Left lobe of liver (tissue), 2 donors: ENCODE data around the gene DACT2. TPM values are rescaled to one million over a fixed set of nuclear protein-coding genes. Genes with fewer than 3 reads are reported as not detected.
"Not testable (repeated sequence)": the region's sequence is repeated elsewhere in the genome, so short reads cannot be mapped to it uniquely, and the experiment has no call there.

Experiments used
- ATAC-seq: fragments of 200-7000 bp; cut with Tn5 transposase; one replicate; pipeline ENCODE4 v1.9.1; 2020; ENCODE audit warnings: mild to moderate bottlenecking, moderate library complexity
- DNase-seq: peaks from one replicate; pipeline ENCODE4 v3.0.0-alpha.2; 2020; ENCODE audit warnings: low spot score
- total RNA-seq: library from RNA; stranded (reverse); gene quantifications from one replicate; pipeline ENCODE4 v1.2.1, GENCODE V29; 2021
- donor health status: DM: no; HTN: no; CAD: no; lungs with moderate emphysema.
- donor health status: DM: no; HTN: yes; CAD: no.

Gene DACT2
- 1.5 TPM for total RNA-seq

DNA sequence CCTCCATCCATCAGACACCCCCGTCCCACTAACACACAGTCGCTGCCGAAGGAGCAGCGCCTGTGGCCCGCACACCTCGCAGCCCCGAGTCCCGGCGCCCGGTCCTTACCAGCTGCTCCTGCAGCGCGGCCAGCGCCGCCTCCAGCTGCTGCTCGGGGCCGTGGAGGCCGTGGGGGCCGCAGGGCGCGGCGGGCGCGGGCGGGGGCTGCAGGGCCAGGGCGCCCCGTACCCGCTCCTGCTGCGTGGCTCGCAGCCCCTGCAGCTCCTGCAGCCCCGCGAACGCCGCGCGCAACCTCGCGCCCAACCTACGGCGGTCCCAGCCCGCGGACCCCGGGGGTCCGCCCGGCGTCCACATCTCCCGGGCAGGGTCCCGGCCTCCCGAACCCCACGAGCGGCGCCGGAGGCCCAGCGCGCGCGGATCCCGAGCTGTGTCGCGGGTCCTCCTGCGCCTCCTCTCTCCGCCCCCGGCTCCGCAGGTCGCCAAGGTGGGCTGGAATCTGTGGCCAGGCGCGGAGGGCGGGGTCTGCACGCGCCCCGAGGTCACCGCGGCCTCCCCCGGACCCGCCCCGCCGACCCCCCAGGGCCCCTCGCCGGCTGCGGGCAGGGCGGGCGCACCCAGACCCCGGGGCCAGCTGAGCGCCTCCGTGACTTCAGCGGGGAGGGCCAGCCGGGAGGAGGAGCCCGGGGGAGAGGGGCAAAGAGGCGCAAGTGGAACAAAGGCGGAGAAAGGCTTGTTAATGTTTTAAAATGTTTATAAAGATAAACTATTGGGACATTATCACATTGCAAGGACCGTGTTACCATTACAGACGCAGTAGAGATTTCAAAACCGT lies at the start of gene DACT2:
TSS of gene DACT2 (minus strand) at position 499 of the 833 bp plus-strand sequence. CDS start at position 355, 144 bp downstream.
- ATAC-seq: peak; percentile 75
- DNase-seq: no peak

GRCh38 chr6:168368936-168369335 lies 49.4 kb upstream of the DACT2 start:
- no peak for DNase-seq
- ATAC-seq: no peak

- ATAC-seq (no peak), DNase-seq (no peak)
Observed at GRCh38 chr6:168368066-168368820, 48.7 kb upstream of the DACT2 start.

DNA sequence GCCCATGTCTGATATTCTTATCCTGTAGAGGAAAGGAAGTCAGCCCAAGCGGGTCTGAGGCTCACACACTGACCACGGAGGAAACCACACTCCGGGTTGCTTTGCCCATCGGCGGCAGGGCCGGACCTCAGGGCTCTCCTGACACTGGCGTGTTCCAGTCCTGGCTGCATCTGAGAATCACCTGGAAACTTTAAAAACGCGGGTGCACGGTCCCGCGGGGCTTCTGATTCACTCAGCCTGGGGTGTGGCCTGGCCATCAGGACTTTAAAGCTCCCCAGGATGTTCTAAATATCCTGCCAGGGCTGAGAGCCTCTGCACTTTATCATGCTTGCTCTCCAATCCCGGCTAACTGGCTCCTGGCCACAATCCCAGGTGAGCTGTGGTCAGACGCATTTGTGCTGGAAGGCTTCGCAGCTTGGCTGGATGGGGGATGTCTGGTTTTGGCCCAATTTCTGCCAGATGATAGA lies 47.7 kb upstream of the DACT2 start:
- DNase-seq (no peak), ATAC-seq (no peak)

DNA sequence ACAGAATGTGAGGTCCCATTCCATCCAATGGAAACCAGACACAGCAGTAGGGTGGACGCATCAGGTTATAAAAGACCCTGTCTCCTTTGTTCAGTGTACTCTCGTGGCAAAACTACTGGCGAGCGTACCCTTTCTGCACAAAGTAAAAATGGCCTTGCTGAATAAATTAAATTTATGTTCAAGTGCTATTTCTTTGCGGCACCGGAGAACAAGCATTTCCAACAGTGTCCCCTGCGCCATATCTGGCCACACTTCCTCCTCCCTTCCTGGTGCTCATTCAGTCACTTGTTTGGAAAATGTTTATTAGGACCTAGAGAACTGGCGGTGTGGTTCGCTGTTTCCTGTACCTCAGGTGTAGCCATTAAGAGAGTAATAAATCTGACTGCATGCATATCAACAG lies 46.9 kb upstream of the DACT2 start:
- DNase-seq: no peak

GRCh38 chr6:168365422-168366165 lies 46.0 kb upstream of the DACT2 start:
- DNase-seq: no peak

More for the DNA sequence above, 46.9 kb upstream of the DACT2 start:
- no peak for ATAC-seq

DNA sequence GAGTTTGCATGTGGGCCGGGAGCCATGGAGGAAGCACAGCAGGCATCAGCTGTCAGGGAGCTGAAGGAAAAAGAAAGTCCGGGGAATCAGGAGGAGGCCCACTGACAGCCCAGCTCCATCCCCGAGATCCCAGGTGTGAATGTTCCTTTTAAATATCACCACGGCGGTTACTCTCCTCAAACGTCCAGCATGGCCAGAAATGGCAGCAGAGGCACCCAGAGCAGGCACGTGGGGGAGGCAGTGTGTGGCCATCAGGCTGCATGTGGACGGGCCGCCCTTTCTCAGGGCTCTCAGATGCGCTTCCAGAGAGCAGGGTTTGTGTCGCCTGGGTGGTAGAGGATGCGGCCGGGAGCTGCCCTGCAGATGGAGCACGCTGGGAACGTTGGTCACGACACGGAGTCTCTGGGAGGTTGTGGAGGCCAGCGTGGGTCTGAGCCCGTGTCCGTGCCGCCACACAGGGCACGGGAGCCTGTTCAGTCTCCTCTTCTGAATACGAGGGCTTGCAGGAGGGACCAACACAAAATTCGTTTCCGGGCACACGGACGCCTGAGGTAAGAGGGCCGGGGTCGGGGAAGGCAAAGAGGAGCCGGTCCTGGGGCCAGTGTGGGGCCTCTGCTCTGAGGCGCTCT lies 45.3 kb upstream of the DACT2 start:
- ATAC-seq: no peak
- DNase-seq: no peak

More at GRCh38 chr6:168365422-168366165, 46.0 kb upstream of the DACT2 start:
- ATAC-seq: no peak

DNA sequence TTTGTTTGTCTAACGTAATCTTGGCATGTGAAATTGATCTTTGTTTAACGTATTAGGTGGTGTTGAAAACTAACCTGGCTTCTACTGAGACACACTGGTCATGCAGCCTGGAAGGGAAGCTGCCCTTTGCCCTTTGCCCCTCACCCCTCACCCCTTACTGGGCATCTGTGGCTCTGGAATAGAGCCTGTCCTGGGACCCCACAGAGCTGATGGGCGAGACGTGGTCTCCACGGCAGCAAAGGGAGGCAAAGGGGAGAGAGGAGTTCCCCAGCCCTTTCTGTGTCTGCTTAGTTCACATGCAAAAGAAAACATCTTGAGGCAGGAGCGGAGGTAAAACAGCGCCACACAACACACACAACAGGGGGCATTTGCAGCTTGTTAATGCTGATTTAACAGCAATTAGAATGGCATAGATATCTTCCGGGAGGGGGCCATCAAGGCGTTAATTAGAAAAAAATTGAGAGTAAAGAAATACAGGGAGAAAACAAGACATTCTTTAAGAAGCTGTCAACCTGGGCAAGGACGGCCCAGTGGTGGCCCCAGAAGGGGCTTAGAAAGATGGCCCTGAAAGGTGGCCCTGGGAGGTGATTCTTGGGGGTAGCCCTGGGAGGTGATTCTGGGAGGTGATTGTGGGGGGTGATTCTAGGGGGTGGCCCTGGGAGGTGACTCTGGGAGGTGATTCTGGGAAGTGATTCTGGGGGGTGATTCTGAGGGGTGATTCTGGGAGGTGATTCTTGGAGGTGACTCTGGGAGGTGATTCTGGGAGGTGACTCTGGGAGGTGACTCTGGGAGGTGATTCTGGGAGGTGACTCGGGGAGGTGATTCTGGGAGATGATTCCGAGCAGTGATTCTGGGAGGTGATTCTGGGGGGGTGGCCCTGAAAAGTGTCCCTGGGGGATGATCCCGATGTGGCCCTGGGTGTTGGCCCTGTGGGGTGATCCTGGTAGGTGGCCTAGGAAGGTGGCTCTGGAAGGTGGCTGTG lies 44.5 kb upstream of the DACT2 start:
- ATAC-seq: no peak
- no peak for DNase-seq

GRCh38 chr6:168363302-168363701 lies 43.7 kb upstream of the DACT2 start:
- ATAC-seq (no peak), DNase-seq (no peak)

- DNase-seq: no peak
- no peak for ATAC-seq
Observed at GRCh38 chr6:168362276-168362990, 42.9 kb upstream of the DACT2 start.

DNA sequence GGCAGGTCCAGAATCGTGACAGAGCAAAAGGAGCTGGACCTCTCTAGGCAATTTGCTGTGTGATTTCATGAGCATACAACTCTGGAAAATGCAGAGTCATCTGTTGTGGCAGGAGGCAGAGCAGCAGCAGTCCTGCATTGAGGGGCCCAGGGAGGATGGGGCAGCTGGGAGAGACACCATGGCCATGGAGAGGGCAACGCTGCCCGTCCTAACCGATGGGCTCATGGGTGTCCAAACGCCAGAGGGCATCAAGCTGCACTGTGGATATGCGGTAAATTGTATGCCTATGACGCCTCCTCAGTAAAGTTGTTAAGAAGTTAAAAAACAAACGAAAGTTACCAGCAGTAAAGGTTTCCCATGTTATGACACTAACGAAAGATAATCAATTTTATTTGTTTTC lies 42.2 kb upstream of the DACT2 start:
- ATAC-seq (no peak), DNase-seq (no peak)

DNA sequence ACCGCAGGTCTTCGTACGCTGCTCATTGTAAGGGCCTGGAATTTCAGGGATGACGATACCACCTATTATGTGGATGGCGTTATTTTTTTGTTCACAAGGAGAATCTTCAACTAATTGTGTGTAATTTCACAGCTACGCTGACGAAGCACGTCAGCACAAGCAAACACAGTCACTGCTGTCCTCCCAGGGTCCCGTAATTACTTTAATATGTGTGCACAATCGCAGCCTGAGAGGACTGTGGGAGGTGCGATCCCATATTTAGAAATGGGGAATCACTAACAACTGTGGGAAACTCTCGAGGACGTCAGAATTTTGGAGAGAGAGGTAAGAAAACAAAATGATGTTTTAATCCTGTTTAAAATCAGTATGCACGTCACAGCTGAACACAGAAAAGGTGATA lies 40.2 kb upstream of the DACT2 start:
- no peak for DNase-seq
- ATAC-seq: no peak

- ATAC-seq: no peak
- DNase-seq: no peak
Observed at GRCh38 chr6:168358842-168359420, 39.4 kb upstream of the DACT2 start.

DNA sequence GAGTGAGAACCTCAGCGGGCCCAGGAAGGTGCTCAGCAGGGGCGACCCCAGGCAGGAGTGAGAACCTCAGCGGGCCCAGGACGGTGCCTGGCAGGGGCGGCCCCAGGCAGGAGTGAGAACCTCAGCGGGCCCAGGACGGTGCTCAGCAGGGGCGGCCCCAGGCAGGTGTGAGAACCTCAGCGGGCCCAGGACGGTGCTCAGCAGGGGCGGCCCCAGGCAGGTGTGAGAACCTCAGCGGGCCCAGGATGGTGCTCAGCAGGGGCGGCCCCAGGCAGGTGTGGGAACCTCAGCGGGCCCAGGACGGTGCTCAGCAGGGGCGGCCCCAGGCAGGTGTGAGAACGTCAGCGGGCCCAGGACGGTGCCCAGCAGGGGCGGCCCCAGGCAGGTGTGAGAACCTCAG lies 37.3 kb upstream of the DACT2 start:
- not testable (repeated sequence) for DNase-seq, ATAC-seq

DNA sequence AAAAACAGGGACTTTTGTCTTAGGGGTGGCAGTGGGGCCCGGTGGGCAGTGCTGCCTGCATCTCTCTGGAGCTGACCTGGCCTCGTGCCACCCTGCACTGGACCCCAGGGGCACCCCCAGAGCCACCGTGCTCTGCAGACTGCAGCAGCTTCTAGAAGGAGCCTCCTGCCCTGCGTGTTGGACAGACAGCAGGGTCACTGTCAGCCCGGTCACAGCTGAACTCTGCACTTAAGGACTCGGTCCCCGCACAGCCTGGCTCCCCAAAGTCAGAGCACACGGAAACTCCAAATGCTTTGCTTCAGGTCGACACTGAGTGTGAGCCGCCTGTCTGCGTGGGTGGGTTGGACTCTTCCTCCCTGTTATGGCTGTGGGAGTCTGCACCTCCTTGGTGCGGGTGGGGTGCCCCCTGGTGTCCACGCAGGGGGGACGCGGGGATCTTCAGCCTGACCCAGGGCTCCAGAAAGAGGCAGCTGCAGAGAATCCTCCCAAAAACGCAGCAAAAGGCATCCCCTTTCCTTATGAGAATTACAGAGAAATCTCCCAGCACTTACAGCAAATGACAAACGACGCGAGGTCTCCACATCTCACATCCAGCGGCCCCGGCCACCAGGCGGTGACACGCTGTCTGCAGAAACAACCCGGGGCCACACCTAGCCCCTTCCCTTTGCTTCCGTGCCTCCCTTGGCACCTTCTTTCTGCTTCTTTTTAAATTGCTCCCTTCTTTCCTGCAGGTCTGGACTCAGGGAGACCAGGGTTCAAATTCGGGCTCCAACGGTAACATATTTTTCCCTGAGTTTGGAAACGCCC lies 36.3 kb upstream of the DACT2 start:
- ATAC-seq: peak; percentile 100

GRCh38 chr6:168354338-168354737 lies 34.8 kb upstream of the DACT2 start:
- DNase-seq: no peak
- ATAC-seq: no peak

More for the DNA sequence above, 36.3 kb upstream of the DACT2 start:
- DNase-seq: peak; percentile 80

- ATAC-seq: no peak
- no peak for DNase-seq
Observed at GRCh38 chr6:168353041-168353440, 33.5 kb upstream of the DACT2 start.

DNA sequence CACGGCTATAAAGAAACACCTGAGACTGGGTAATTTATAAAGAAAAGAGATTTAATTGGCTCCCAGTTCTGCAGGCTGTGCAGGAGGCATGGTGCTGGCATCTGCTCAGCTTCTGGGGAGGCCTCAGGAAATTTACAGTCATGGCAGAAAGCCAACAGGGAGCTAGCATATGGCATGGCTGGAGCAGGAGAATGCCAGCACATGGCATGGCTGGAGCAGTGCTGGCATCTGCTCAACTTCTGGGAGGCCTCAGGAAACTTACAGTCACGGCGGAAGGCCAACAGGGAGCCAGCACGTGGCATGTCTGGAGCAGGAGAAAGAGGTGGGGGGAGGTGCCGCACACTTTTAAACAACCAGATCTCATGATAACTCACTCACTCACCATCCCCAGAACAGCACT lies 32.5 kb upstream of the DACT2 start:
- ATAC-seq: no peak

More for the DNA sequence above, 32.5 kb upstream of the DACT2 start:
- DNase-seq: no peak
